ENCODE measurements around the gene PCSK6.

The PCSK6 gene

GRCh38 chr15:101444807-101445508, 44.5 kb downstream of the PCSK6 start:
- no peaks in the 10 kb centered on the region; the same call in 1 of the 2 replicates for H3K27me3 ChIP-seq (replicated peaks; ENCODE audit: control insufficient read depth, insufficient read depth, low read length)
- no peaks in the 10 kb centered on the region for H3K36me3 ChIP-seq (ENCODE audit: control insufficient read depth, insufficient read depth, low read length)
- no peak for DNase-seq (ENCODE audit: extremely low read depth, insufficient read length)
- TF ChIP-seq CTCF (IDR thresholded peaks at IDR 0.05; ENCODE audit: insufficient read depth, low read length, poor library complexity, severe bottlenecking), result no peak
- H3K4me3 ChIP-seq (replicated peaks; ENCODE audit: low read depth, low read length), result no peak overlapping the region

GRCh38 chr15:101444015-101444414, 45.5 kb downstream of the PCSK6 start:
- no peak for TF ChIP-seq CTCF (IDR thresholded peaks at IDR 0.05; ENCODE audit: insufficient read depth, low read length, poor library complexity, severe bottlenecking)
- no peak overlapping the region for H3K4me3 ChIP-seq (replicated peaks; ENCODE audit: low read depth, low read length)

GRCh38 chr15:101442272-101442671, 47.2 kb downstream of the PCSK6 start:
- DNase-seq (ENCODE audit: extremely low read depth, insufficient read length), result no peak
- Histone ChIP-seq H3K27me3 (replicated peaks; ENCODE audit: control insufficient read depth, insufficient read depth, low read length) (no peaks in the 10 kb centered on the region; the same call in none of the 2 replicates), H3K36me3 (ENCODE audit: control insufficient read depth, insufficient read depth, low read length) (no peaks in the 10 kb centered on the region), H3K4me3 (replicated peaks; ENCODE audit: low read depth, low read length) (no peak overlapping the region)
- TF ChIP-seq CTCF (IDR thresholded peaks at IDR 0.05; ENCODE audit: insufficient read depth, low read length, poor library complexity, severe bottlenecking), result no peak

More at GRCh38 chr15:101444015-101444414, 45.5 kb downstream of the PCSK6 start:
- no peaks in the 10 kb centered on the region; the same call in none of the 2 replicates for H3K27me3 ChIP-seq (replicated peaks; ENCODE audit: control insufficient read depth, insufficient read depth, low read length)
- DNase-seq (ENCODE audit: extremely low read depth, insufficient read length), result no peak
- H3K36me3 ChIP-seq (ENCODE audit: control insufficient read depth, insufficient read depth, low read length), result no peaks in the 10 kb centered on the region

- no peak for TF ChIP-seq CTCF (IDR thresholded peaks at IDR 0.05; ENCODE audit: insufficient read depth, low read length, poor library complexity, severe bottlenecking)
- no peak for DNase-seq (ENCODE audit: extremely low read depth, insufficient read length)
- H3K4me3 ChIP-seq (replicated peaks; ENCODE audit: low read depth, low read length), result no peak overlapping the region
- H3K36me3 ChIP-seq (ENCODE audit: control insufficient read depth, insufficient read depth, low read length), result no peaks in the 10 kb centered on the region
- no peaks in the 10 kb centered on the region; the same call in none of the 2 replicates for H3K27me3 ChIP-seq (replicated peaks; ENCODE audit: control insufficient read depth, insufficient read depth, low read length)
These were observed 47.8 kb downstream of the PCSK6 start for GRCh38 chr15:101441696-101442095.

GRCh38 chr15:101440846-101441590, 48.5 kb downstream of the PCSK6 start:
- H3K36me3 ChIP-seq (ENCODE audit: control insufficient read depth, insufficient read depth, low read length), result no peaks in the 10 kb centered on the region
- no peak overlapping the region for H3K4me3 ChIP-seq (replicated peaks; ENCODE audit: low read depth, low read length)
- H3K27me3 ChIP-seq (replicated peaks; ENCODE audit: control insufficient read depth, insufficient read depth, low read length), result no peaks in the 10 kb centered on the region; the same call in none of the 2 replicates
- TF ChIP-seq CTCF (IDR thresholded peaks at IDR 0.05; ENCODE audit: insufficient read depth, low read length, poor library complexity, severe bottlenecking), result no peak
- no peak for DNase-seq (ENCODE audit: extremely low read depth, insufficient read length)

Data from GM06990 (cell line).